HG02884 (cell line): ENCODE measurements around the gene STON2.
"Not testable (repeated sequence)": the region's sequence is repeated elsewhere in the genome, so short reads cannot be mapped to it uniquely, and the experiment has no call there.

Experiments
- ATAC-seq: cut with Tn5 transposase; IDR thresholded peaks from one replicate; pipeline ENCODE4 v1.9.1; 2021; ENCODE audit warnings: mild to moderate bottlenecking, moderate library complexity; ENCODE audit not compliant: unreplicated experiment

The STON2 gene, protein sequence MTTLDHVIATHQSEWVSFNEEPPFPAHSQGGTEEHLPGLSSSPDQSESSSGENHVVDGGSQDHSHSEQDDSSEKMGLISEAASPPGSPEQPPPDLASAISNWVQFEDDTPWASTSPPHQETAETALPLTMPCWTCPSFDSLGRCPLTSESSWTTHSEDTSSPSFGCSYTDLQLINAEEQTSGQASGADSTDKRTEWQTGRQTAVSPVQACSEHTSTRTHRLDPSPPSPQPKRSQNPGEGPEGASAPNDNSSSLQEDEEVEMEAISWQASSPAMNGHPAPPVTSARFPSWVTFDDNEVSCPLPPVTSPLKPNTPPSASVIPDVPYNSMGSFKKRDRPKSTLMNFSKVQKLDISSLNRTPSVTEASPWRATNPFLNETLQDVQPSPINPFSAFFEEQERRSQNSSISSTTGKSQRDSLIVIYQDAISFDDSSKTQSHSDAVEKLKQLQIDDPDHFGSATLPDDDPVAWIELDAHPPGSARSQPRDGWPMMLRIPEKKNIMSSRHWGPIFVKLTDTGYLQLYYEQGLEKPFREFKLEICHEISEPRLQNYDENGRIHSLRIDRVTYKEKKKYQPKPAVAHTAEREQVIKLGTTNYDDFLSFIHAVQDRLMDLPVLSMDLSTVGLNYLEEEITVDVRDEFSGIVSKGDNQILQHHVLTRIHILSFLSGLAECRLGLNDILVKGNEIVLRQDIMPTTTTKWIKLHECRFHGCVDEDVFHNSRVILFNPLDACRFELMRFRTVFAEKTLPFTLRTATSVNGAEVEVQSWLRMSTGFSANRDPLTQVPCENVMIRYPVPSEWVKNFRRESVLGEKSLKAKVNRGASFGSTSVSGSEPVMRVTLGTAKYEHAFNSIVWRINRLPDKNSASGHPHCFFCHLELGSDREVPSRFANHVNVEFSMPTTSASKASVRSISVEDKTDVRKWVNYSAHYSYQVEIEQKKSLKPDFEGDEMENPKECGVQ

DNA sequence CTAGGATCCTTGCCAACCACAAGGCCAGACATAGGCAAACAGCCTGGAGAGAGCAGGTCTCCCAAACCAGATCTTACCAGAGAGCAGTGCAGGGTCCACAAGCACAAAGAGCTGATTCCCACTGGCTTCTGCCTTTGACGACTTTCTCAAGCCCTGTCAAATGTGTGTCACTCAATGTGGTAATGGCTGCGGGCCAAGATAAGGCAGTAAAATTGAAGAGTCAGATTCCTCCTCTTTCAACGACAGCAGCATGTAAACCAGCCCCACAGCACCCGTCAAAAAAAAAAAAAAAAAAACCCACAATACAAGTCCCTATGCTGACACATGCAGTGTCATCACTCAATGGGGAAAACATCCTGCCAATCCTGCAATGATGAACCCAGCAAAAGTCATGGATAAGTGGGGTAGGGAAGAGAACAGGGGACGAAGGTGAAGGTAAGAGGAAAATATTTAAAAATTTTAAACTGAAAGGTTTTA, at the start of gene STON2:
Gene STON2, minus strand, starts transcription at position 123 of the 477 bp plus-strand sequence. CDS start 1,942 bp downstream, outside the sequence.
- no peak for ATAC-seq

DNA sequence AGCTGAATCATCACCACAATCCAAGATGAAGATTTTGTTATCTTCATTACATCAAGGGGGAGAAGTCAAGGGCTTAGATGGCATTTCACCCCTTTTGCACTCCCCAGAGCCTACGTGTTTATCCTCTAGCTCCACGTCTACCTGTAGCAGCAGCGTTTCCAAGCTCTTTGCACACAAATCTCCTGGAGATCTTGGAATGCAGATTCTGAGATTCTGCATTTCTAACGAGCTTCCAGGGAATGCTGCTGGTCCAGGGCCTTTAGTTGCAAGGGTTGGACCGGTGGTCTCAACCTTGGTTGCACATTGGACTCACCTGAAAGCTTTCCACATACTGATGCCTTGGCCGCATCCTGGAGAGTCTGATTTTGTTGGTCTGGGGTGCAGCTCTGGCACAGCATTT, 49.5 kb upstream of the STON2 start:
- ATAC-seq: no peak

DNA sequence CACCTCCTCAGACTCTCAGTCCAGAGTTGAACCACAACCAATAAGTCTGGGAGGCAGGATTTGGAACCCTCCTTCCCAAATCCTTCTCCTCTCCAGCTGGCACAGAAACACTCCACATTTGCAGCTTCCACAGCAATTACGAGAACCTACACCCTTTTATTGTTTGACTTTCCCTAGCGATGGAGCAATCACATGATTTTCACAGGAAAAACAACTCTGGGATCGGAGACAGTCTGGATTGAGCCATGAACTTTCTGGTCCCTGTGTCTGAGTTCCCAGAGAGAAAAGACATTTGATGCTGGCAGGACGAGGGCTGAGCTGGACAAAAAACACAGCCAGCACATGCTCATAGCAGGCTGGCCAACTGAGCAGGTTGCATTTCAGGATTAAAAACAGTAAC, 49.0 kb upstream of the STON2 start:
- ATAC-seq: no peak

DNA sequence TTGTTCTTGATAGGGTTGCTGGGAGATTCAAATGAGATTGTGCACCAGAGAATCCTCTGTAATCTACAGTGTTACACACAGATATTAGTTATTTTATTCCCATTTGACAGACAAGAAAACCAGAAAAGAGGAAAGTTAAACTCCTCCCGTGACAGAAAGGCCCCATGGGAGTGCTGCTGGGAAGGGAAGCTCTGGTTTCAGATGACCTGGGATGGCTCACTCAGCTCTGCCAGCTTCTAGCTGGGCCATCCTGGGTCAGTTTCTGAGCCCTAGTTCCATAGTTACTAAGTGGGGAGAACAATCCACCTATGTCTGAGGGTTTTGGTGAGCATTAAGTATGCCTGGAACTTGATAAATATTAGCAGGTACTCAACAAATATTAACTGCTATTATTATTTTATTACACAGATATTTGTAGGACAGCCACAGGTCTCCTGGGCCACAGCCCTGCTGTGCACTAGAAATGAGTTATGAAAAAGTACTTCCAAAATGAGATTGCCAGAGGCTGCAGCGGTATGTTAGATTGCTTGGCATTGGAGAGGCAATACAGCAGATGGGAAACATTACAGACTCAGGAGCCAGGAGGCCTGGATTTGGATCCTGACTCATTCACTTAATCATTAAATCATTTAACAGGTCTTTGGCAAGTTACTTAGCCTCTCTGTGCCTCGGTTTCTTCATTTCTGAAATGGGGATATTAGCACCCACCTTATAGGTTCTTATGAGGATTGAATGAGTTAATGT, 47.1 kb upstream of the STON2 start:
- ATAC-seq: no peak

DNA sequence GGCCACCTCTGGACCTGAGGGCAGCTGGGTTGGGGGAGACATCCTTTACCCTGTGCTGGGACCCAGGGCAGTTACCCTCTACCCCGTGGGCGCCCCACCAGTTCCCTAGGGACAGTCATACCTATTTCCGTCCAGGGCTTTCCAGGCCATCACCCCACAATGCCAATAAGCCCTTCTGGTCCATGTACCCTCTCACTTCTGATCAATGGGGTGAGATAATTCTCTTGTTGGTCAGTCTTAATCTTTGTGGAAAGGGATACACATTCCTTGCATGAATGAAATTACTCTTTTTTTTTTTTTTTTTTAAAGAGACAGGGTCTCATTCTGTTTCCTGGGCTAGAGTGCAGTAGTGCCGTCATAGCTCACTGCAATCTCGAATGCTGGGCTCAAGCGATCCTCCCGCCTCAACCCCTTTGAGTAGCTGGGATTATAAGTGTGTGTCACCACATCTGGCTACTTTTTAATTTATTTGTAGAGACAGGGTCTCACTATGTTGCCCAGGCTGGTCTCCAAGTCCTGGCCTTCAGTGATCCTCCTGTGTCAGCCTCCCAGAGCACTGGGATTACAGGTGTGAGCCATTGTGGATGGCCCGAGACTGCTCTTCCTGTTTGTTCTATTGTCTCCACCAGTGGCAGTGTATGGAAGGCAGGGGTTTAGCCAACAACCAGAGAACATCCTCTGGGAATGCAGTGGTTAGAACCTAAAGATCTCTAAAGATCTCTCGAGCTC, 46.3 kb upstream of the STON2 start:
- no peak for ATAC-seq

DNA sequence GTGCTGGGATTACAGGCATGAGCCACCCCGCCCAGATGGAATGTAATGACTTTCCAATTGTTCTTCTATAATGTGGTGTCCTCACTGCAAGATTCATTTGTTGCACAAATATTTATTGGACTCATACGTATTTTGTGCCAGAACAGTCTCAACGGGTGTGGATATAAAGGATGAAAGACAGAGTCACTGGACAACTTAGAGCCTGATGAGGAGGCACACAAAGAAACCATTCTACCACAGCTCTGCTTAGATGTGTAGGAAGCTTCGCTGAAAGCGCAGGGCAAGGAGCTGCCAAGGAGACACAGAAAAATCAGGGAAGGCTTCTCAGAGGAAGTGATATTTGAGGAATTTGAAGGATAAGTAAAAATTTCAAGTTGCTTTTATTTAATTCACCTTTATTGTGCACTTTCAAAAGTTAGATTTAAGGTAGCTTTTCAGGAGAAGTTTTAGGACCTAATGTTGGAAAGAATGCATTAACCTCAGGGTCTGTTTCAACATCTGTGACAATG, 41.6 kb upstream of the STON2 start:
- ATAC-seq: no peak

DNA sequence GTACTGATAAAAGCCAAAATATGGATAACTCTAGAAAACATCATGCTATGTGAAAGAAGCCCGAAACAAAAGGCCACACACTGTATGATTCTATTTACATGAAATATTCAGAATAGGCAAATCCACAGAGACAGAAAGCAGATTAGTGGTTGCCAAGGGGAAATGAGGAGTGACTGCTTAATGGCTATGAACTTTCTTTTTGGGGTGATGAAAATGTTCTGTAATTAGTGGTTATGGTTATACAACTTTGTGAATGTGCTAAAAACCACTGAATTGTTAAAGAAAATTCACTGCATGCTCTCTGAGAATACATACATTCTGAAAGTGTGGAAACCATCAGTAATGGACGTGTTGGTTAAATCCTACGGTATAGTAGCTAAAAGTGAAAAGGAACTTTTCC, 39.9 kb upstream of the STON2 start:
- ATAC-seq: no peak

DNA sequence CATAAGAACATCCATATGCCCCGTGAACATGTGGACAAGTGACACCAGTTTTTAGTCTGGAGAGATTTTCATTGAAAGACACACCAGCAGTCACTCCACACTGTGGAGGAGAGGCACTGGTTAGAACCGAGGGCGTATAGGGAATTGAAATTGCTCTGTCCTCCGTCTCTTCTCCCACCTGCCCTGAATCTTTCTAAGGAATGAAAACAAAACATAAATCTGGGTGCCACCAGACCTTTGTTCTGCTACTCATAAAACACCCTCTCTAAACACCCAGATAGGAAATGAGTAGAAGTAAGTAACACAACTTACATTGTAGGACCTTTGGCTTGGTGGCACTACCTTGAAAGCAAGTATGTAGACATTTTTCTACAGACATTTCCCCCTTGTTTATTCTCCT, 37.1 kb upstream of the STON2 start:
- no peak for ATAC-seq

DNA sequence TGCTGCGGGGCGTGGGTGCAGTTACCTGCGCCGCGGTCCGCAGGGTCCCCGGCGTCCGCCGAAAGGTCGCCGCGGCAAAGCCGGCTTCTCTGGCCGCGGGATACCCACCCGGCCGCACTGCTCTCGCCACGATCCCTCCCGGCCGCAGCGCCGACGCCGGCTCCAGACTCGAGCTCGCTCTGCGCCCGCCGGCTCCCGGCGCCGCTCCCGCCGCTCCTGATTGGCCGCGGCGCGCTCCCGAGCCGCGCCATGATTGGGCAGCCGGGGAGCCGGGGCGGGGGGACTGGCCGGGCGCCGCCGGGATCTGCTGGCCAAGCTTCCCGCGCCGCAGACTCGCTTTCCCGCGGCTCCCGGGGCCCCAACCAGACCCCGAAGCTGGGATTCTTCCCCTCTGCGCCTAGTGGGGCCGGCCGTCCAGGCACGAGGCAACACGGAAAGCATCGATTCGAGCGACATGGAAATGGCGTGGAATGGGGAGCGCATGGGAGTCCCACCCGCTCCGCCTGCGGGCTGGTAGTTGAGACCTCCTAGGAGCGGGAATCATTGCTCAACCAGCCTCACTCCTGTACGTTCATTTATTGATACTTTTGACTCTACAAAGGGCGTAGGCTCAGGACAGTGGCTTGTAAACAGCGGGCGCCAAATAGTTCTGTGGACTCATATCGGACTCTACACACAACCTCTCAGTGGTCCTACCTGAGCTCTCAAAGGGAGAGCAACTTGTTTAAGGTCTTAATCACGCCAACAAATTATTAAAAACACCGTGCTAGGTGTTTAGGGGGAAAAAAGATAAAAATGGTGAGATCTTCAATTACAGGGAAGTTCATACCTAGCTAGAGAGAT, 36.4 kb upstream of the STON2 start:
- peak; percentile 80 for ATAC-seq

DNA sequence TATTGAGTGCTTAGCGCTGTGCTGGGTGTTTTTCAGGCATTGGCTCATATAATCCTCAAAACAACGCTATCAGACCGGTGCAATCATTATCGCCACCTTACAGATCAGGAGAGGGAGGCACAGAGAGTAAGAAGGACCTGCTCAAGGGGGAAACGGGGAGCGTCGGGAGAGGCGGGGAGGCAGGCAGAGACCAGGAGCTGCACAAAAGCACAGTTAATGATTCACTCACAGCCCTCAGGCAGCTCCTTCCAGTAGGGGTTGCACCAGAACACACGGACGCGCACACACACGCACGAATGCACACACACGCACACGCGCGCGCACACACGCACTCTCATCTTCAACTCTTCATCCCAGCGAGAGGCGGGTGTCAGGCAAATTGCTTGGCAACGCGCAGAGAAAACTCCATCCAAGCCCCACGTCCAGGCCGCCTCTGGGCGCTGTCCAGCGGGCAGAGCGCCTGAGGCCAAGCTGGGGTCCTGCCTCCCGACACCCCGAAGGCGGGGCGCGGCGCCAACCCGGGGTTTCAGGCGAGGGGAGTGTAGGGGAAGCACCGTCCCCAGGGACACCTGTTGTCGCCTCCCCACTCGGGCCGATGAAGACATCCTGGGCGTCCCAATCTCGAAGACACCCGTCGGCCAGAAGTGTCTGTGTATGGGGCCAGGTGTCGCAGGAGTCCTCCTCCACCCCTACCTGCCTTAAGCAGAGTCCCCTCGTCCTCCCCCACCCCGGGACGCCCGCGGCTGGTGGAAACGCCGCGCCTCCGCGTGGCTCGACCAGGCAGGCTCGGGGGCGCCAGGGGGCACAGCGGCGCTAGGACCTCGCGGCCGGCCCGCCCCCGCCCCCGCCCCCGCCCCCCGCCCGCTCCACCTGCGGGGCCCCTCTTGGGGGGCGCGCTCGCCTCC, 35.5 kb upstream of the STON2 start:
- ATAC-seq: peak; percentile 27

DNA sequence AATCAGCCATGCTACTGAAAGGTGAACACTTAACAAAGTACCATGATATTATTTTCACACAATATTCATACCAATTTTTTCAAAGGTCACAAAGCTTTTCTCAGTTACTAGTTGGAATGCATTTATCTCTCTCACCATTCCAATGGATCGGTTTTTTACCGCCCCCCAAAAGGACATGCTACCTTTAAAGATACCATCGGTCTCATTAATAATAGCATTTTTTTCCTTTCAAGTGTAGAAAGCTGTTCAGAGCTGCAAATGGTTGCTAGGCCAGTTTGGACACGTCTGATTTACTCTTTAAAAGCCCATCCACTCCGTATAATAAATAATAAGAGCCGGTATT, 34.9 kb upstream of the STON2 start:
- no peak for ATAC-seq

DNA sequence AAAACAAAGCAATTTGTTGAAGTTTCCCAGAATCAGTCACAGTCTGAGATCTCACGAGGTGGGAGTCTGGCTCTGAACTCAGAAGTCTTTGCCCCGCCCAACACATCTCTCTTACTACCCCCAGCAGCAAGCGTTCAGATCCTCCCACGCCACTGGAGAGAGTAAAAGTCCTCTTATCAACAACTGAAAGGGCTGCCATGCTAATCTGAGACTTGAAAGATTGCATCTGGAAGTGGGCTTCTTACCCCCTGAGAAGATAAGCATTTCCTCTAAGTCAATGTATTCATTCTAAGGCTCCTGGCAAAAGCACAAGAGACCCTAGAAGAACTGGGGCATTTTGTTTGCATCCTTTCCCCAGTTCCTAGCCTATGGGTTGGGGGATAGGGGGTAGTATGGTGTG, 34.1 kb upstream of the STON2 start:
- ATAC-seq: no peak

DNA sequence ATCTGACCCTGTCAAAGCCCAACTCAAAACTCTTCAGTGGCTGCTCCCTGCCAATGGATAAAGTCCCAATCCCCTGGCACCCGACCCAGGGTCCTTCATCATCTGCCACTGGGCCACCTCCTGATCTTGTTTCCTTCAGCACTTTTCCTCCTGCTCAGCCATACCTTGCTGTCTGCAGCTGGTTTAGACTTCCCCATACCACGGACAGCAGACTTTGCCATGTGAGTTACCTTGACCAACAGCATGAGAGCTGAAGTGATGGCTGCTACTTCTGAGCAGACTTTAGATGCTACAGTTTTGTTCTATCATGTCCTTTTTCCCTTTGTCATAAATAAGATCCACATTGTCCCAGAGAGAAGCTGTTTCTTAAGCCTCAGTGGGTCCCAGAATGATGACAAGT, 33.3 kb upstream of the STON2 start:
- ATAC-seq: no peak

DNA sequence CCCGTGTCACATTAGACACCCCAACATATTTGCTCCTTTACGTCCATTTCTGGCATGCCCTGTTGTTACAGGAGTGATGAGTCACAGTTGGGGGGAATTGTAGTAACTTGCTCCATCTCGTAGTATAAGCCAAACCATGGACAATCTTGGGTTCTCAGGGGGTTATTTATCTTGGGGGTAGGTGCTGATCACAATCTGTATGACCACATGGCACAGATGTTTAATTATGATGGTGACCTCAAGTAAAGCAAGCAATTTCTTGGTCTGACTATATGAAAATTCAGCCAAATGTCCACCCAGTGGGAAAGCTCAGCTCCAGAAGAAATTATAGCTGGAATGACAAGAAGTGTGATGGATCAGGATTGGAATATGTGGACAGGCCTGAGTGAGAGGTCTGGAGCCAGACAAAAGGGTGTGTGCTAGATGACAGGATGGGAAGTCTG, 32.1 kb upstream of the STON2 start:
- no peak for ATAC-seq

DNA sequence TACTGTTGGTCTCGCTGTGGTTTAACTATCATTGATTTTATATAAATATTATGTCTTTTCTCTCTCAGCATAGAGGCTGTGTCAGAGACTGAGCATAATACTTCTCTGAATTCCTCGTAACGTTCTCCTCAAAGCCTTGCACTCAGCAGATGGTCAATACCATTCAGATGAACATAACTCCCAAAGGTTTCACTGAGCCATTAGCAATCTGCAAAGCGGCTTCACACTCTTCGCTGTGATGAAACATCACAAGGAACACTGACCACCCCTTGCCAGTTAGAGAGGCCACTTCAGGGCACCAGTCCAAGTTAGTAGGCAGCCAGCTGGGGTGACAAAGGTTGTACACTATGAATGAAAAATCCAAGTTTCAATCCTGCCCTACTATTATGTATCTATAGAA, 30.1 kb upstream of the STON2 start:
- ATAC-seq: no peak

DNA sequence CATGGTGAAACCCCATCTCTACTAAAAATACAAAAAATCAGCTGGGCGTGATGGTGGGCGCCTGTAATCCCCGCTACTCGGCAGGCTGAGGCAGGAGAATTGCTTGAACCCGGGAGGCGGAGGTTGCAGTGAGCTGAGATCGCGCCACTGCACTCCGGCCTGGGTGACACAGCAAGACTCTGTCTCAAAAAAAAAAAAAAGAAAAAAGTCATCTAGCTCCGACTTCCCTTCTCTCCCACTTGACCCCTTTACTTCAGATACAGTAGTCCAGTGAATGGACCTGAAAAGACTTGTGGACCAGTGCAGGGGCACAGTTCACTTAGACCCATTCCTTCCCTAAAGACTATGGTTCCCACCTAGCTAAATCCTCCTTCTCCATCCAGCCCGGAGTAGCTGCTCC, 29.6 kb upstream of the STON2 start:
- ATAC-seq: not testable (repeated sequence)

DNA sequence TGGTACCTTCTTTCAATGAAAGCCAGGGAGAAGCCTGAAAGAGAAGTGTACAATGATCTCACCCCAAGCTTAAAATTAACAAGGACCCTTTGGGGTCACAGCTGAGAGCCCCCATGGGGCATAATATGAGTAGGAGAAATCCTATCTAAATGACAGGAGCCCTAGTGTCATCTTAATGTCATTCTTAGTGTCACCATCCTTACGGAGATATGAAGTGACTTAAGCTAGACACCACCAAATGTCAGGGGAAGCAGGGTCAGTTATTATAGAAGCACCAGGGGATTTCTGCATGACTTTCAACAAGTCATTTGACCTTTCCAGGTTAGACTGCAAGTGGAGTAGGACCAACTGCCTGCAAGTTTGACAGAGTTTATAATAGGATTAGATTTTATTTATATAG, 28.9 kb upstream of the STON2 start:
- no peak for ATAC-seq

DNA sequence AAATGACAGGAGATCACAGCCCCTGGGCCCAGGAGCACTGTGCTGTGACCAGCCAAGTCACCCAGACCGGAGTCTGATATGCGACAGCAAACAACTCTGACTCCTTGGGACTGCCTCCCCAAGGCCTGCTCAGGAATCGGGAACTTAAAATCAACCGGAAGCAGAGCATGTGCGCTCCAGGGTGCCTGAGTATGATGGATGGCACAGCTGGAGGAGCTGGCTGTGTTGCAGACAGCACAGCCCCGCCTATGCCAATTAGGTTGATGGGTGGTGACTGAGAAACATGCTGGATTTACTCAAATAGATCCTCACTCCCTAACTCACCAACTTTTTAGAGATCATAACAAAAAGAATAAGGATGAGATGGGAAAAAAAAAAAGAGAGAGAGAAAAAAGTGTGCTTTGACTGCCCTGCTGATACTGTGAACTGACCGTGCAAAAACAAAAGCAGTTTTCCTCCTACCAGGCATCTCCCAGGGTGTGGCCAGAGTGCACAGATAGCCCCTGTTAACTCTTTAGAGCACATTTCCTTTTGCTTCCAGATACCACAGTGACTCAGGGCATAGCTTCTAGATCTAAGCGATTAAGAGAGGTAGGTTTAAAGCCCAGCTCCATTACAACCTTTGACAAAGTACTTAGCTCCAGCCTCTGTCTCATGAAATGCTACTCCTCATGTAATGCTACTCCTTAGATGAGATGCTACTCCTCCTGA, 27.4 kb upstream of the STON2 start:
- no peak for ATAC-seq
